Parathyroid adenoma (tissue), 2 donors: Measurements from ENCODE around the gene ZBTB21.

ENCODE experiments used
- H2AFZ ChIP-seq: fragments of 300-600 bp; sonication (generic); one replicate; pipeline ENCODE4 v1.7.0; 2017; ENCODE audit warnings: antibody characterized with exemption, mild to moderate bottlenecking
- H3K27ac ChIP-seq: fragments of 300-600 bp; sonication (generic); one replicate; pipeline ENCODE4 v1.7.0; 2017
- H3K27me3 ChIP-seq: fragments of 300-600 bp; sonication (generic); one replicate; pipeline ENCODE4 v1.7.0; 2017; ENCODE audit warnings: low read length; ENCODE audit not compliant: control insufficient read depth, insufficient read depth
- H3K36me3 ChIP-seq: fragments of 300-600 bp; sonication (generic); one replicate; pipeline ENCODE4 v1.7.0; 2017; ENCODE audit warnings: low read length; ENCODE audit not compliant: control insufficient read depth, insufficient read depth
- H3K4me1 ChIP-seq: fragments of 300-600 bp; sonication (generic); one replicate; pipeline ENCODE4 v1.7.0; 2017; ENCODE audit warnings: control low read depth
- H3K4me2 ChIP-seq: fragments of 300-600 bp; sonication (generic); one replicate; pipeline ENCODE4 v1.7.0; 2017; ENCODE audit warnings: low read length
- H3K4me3 ChIP-seq: fragments of 300-600 bp; sonication (generic); one replicate; pipeline ENCODE4 v1.7.0; 2017; ENCODE audit warnings: low read depth, low read length
- H3K79me2 ChIP-seq: fragments of 300-600 bp; sonication (generic); one replicate; pipeline ENCODE4 v1.7.0; 2017; ENCODE audit warnings: control low read depth
- H3K9ac ChIP-seq: fragments of 300-600 bp; sonication (generic); one replicate; pipeline ENCODE4 v1.7.0; 2017; ENCODE audit warnings: mild to moderate bottlenecking
- H3K9me3 ChIP-seq: fragments of 300-600 bp; sonication (generic); one replicate; pipeline ENCODE4 v1.7.0; 2017; ENCODE audit warnings: low read length; ENCODE audit not compliant: control insufficient read depth
- CTCF ChIP-seq: fragments of 300-600 bp; sonication (generic); IDR thresholded peaks from one replicate; pipeline ENCODE4 v1.7.0; 2017; ENCODE audit warnings: antibody characterized with exemption, mild to moderate bottlenecking
- donor health status: primary hyperparathyroidism.

ZBTB21 gene

GRCh38 chr21:42006765-42007164, 3.4 kb downstream of the ZBTB21 start:
- no peak overlapping the region for H3K9ac ChIP-seq
- no peaks in the 10 kb centered on the region for H3K27me3 ChIP-seq
- no peak overlapping the region for H3K27ac ChIP-seq
- H2AFZ ChIP-seq, result no peak overlapping the region
- no peaks in the 10 kb centered on the region for H3K9me3 ChIP-seq
- TF ChIP-seq CTCF, result no peak
- H3K4me3 ChIP-seq, result no peak overlapping the region
- H3K79me2 ChIP-seq, result peaks cover 7% of the 10 kb centered on the region
- H3K4me2 ChIP-seq, result no peak overlapping the region
- H3K36me3 ChIP-seq, result no peaks in the 10 kb centered on the region
- H3K4me1 ChIP-seq, result peaks cover 4% of the 10 kb centered on the region

DNA sequence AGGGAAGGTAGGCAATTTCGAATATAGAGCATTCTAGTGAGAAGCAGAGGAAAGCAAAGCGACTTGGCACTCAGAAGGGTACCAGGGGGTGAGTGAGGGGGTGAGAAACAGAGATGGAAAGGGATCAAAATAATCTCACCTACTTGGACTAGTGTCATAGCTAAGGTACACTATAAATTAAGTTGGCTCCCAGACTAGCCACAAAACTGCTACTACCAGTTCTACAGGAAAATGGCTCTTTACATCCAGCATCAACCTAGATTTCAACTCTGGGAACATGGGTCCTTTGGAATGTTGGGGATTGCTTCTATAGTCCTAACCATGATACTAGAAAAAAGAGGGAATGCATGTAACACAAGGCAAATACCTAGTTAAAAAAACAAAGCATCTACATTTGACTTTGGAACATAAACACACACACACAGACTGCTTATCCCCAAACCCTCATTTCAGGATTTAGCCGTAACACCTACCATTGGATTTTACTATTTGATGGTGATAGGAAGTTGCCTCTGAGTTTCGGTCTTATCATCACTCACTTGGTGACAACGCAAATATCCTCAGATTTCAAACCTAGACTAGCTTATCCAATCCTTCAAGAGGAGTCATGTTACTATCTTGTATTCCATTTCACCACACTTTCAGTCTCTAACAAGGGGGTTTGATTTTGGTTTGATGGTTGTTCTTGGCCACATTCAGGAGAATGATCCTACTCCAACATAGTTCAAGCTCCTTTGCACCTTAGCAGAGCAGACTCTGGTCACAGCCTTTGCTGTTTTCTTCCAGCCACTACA, 5.6 kb downstream of the ZBTB21 start:
- Histone ChIP-seq H3K36me3 (no peaks in the 10 kb centered on the region), H3K4me2 (peak overlapping the region; percentile 40), H3K27me3 (no peaks in the 10 kb centered on the region), H3K4me1 (peaks cover 12% of the 10 kb centered on the region), H3K9me3 (no peaks in the 10 kb centered on the region), H2AFZ (no peak overlapping the region), H3K79me2 (peaks cover 7% of the 10 kb centered on the region), H3K27ac (peak overlapping the region; percentile 15), H3K4me3 (no peak overlapping the region), H3K9ac (no peak overlapping the region)
- no peak for TF ChIP-seq CTCF

DNA sequence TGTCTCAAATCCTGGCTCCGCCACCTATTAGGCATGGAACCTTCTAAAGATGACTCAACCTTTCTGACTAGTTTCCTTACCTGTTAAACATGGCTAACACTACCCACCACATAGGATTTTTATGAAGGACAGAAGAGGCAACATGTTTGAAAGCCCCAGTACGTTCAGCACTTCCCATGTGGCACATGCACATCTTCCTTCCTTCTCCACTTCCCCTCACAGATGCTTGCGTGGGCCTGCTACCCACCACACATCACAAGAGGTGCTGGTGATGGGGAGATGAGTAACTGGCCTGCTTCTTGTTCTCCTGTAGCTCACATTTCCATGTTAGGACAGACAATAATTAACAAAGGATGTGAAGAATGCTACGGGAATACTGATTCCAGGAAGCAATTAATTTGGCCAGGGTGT, 7.1 kb downstream of the ZBTB21 start:
- no peaks in the 10 kb centered on the region for H3K27me3 ChIP-seq
- H3K9me3 ChIP-seq, result no peaks in the 10 kb centered on the region
- peaks cover 3% of the 10 kb centered on the region for H3K79me2 ChIP-seq
- no peak overlapping the region for H3K9ac ChIP-seq
- peak overlapping the region; percentile 57 for H3K27ac ChIP-seq
- H2AFZ ChIP-seq, result no peak overlapping the region
- no peak for TF ChIP-seq CTCF
- peaks cover 12% of the 10 kb centered on the region for H3K4me1 ChIP-seq
- H3K36me3 ChIP-seq, result no peaks in the 10 kb centered on the region
- peak overlapping the region; percentile 2 for H3K4me3 ChIP-seq
- H3K4me2 ChIP-seq, result peak overlapping the region; percentile 20

DNA sequence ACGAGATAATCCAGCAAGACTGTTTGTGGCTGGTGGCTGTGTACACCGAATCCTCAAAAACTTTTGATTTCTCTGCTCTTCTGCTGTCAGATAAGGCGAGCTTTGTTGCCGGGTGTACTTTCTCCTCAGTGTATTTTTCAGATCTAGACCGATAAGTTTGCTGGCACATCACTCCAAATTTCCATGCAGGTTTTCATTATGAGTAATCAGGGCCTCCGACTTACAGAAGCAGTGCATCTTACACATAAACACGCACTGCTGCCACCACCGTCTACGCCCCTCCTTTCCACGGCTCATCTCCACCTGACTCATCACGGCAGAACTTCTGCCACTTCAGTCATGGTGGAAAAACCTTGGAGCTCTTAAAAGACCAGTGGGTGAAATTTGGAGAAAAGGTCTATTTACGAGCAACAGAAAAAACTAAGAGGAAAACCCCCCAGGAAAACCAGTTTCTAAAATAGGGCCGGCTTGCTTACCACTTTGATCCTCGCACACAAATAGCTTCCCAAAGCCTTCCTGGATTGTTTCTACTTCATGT, 7.7 kb downstream of the ZBTB21 start:
- H3K4me2 ChIP-seq, result peak overlapping the region; percentile 54
- peaks cover 12% of the 10 kb centered on the region for H3K4me1 ChIP-seq
- no peaks in the 10 kb centered on the region for H3K9me3 ChIP-seq
- peak overlapping the region; percentile 2 for H3K4me3 ChIP-seq
- no peaks in the 10 kb centered on the region for H3K27me3 ChIP-seq
- TF ChIP-seq CTCF, result no peak
- H3K79me2 ChIP-seq, result no peaks in the 10 kb centered on the region
- H3K9ac ChIP-seq, result no peak overlapping the region
- H3K36me3 ChIP-seq, result no peaks in the 10 kb centered on the region
- no peak overlapping the region for H2AFZ ChIP-seq
- peak overlapping the region; percentile 57 for H3K27ac ChIP-seq

DNA sequence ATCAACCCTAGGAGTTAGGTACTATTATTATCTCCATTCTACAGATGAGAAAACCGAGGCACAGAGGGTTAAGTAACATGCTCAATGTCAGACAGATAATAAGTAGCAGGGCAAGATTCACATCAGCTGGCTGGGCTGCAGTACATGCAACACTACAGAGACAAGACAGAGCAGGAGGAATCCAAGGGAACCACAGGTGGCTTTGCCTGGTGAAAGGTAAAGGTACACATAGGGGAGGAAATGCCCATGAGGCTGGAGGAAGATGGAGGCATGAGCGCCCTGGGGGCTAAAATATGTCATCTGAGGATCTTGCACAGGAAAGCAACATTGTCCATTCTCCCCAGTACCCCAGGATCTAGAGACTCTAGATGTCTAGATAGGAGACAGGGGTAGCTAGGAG, 8.4 kb downstream of the ZBTB21 start:
- no peak overlapping the region for H3K9ac ChIP-seq
- no peaks in the 10 kb centered on the region for H3K9me3 ChIP-seq
- H2AFZ ChIP-seq, result no peak overlapping the region
- H3K4me2 ChIP-seq, result peak overlapping the region; percentile 54
- H3K79me2 ChIP-seq, result no peaks in the 10 kb centered on the region
- no peaks in the 10 kb centered on the region for H3K36me3 ChIP-seq
- no peaks in the 10 kb centered on the region for H3K27me3 ChIP-seq
- H3K4me3 ChIP-seq, result peak overlapping the region; percentile 2
- no peak for TF ChIP-seq CTCF
- H3K27ac ChIP-seq, result peak overlapping the region; percentile 57
- H3K4me1 ChIP-seq, result peaks cover 12% of the 10 kb centered on the region
